ENCODE data around the gene PCDHGB3.
A peak's percentile ranks its signal among the peaks of the same experiment; 100 is the strongest.
"Not testable (repeated sequence)": the region's sequence is repeated elsewhere in the genome, so short reads cannot be mapped to it uniquely, and the experiment has no call there.

The PCDHGB3 gene

DNA sequence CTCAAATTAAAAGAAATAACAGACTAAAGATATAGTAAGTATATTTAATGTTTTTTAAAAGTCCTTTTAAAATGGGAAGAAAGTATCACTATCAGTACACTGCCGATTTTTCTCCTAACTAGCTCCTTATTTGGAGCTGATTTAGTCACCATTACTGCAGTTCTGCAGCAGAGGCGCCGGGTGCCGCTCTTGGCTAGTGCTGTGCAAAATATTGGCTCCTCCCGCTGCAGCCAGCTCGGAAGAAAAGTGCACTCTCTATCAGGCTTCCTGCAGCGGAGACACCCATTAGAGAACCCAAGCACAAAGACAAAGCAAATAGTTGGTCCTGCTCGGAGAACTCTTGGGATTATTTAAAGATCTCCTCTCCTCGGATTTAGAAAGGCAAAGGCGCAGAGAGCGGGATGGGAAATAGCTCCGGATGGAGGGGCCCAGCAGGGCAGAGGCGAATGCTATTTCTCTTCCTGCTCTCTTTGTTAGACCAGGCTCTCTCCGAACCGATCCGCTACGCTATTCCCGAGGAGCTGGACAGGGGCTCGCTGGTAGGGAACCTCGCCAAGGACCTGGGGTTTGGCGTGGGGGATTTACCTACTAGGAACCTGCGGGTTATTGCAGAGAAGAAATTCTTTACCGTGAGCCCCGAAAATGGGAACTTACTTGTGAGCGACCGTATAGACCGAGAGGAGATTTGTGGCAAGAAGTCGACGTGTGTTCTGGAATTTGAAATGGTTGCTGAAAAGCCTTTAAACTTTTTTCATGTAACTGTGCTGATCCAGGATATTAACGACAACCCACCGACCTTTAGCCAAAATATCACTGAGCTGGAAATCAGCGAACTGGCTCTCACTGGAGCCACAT is at the start of gene PCDHGB3:
Gene PCDHGB3 (plus strand): TSS at position 249 of the 855 bp plus-strand sequence. CDS start 153 bp downstream, at position 402.
- DNase-seq: no peak

DNA sequence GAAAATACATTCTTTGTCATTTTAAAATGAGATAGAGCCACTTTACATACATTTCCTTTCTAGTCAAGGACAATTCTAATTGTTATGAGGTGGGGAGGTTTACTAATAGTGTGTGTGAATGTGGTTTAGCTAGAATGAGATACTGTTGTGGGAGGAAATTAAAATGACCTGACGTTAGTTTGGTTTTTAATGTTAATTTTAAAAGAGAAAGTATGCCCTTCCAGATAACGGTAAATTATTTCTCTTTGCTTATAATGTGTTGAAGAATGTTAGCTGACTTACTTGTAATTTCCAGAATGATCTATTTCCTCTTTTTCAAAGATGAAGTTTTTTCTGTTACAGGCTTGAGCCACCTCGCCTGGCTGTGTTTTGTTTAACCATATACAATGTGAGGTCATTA is 47.8 kb upstream of the PCDHGB3 start:
- DNase-seq: no peak

DNA sequence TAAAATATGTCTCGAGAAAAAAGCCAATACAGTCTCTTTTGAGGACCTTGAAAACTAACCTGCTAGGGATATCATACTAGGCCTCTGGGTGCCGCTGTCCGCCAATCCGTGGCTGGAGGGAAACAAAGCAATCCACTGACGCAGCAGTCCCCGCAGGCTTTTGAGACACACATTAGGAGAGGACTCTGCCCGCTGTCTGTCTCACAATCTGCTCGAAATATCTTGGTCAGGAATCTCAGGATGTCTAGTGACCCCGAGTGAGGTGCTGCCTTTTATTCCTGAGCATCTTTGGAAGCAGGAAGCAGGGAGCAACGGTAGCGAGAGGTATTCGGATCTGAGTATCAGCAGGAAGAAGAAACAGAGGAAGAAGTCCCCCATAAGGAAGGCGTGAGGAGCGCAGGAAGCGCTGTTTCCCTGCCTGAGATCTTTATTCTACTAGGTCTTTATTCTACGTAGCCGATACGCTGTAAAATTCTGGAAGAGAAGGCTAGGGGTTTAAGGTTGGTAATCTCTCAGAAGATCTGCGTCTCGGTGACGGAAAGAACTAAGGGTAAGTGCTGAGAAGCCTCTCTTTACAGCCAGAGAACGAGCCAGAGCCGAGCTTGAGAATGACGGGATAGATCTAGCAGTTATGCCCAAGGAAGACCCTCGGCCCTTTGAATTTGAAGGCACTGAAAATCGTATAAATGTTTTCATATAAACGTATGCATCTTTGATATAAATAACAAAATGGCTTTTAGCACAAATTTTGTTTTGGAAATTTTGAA is 43.8 kb upstream of the PCDHGB3 start:
- peak; percentile 36 for DNase-seq

DNA sequence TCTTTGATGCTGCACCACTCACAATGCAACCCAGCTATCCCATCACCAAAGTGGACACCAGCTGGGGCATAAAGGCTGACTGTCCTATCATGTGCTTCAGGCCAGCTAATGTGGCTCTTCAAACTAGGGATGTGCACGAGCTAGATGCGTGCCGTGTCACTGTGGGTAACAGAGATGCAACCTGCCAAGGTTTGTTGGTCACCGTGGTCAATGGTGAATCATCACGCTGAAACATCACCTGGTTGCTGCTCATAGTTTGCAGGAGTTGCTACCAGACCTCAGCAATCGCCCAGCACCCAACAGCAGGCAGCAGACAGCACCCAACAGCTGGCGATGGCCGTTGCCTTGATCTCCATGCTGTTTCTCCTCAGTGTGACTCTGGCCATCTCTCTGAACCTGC is 41.8 kb upstream of the PCDHGB3 start:
- no peak for DNase-seq

DNA sequence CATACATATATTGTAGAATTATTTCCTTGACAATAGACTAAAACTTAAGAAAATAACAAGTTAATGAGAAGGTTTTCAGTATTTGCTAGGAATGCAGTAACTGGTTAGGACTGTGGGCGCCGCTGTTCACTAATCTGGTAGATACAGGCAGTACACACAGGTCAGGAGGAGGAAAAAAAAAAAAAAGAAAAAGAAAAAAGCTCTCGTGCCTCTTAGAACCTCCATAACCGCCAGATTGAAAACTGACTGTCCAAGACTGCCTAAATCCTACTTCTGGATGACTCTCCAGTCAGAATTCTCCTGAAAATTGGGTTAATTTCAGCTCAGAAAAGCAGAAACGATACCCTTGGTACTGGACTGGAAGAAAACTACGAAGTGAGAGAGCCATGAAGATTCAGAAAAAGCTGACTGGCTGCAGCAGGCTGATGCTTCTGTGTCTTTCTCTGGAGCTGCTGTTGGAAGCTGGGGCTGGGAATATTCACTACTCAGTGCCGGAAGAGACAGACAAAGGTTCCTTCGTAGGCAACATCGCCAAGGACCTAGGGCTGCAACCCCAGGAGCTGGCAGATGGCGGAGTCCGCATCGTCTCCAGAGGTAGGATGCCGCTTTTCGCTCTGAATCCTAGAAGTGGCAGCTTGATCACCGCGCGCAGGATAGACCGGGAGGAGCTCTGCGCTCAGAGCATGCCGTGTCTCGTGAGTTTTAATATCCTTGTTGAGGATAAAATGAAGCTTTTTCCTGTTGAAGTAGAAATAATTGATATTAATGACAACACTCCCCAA is 39.6 kb upstream of the PCDHGB3 start, which contains the start of gene PCDHGA1:
Gene PCDHGA1 (plus strand): TSS at position 216 of the 782 bp plus-strand sequence.
- no peak for DNase-seq

DNA sequence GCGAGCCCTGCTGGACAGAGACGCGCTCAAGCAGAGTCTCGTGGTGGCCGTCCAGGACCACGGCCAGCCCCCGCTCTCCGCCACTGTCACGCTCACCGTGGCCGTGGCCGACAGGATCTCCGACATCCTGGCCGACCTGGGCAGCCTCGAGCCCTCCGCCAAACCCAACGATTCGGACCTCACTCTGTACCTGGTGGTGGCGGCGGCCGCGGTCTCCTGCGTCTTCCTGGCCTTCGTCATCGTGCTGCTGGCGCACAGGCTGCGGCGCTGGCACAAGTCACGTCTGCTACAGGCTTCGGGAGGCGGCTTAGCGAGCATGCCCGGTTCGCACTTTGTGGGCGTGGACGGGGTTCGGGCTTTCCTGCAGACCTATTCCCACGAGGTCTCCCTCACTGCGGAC is 37.5 kb upstream of the PCDHGB3 start:
- DNase-seq: not testable (repeated sequence)

DNA sequence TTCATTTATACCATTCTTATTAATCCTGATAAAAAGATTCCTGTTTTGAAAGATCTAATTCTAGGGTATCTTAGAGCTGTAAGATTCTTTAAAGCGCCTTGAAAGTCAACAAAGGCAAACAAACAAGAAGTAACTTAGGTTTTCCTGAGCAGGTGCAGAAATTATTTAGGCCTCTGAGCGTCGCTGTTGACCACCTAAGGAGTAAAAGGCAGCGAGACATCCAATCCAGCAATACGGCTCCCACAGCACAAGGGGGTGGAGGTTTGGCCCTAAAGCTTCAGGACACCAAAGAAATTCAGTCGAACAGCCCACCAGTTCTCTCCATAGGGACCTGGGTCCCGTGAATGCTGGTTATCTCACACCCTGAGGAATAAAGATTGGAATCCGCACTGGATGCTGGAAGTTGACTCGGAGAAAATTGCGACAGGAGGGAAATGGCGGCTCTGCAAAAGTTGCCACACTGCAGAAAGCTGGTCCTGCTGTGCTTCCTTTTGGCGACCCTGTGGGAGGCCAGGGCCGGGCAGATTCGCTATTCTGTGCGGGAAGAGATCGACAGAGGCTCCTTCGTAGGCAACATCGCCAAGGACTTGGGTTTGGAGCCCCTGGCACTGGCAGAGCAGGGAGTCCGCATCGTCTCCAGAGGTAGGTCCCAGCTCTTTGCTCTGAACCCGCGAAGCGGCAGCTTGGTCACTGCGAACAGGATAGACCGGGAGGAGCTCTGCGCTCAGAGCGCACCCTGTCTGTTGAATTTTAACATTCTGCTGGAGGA is 31.3 kb upstream of the PCDHGB3 start, which contains the start of gene PCDHGA2:
Gene PCDHGA2 (plus strand): TSS at position 223 of the 769 bp plus-strand sequence.
- DNase-seq: no peak

DNA sequence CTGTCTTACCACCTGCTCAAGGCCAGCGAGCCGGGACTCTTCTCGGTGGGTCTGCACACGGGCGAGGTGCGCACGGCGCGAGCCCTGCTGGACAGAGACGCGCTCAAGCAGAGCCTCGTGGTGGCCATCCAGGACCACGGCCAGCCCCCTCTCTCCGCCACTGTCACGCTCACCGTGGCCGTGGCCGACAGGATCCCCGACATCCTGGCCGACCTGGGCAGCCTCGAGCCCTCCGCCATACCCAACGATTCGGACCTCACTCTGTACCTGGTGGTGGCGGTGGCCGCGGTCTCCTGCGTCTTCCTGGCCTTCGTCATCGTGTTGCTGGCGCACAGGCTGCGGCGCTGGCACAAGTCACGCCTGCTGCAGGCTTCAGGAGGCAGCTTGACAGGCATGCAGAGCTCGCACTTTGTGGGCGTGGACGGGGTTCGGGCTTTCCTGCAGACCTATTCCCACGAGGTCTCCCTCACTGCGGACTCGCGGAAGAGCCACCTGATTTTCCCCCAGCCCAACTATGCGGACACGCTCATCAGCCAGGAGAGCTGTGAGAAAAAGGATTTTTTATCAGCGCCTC is 29.2 kb upstream of the PCDHGB3 start:
- not testable (repeated sequence) for DNase-seq

DNA sequence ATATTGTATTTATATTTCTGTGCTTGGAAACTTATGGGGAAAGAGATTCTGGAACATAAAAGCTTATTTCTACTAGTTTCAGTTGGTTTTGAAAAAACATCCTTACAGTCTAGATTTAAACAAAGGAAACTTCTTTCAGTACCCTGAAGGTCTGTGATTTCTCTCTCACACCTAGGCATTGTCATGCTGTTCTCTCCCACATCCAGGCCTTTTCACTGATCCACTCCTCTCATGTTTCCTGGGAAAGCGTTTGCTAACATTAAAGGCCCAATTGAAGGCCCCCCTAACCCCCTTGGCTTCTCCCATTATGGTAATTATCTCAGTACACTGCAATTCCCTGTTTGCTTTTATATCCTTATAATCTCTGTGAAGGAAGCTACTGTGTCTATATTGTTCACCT is 27.3 kb upstream of the PCDHGB3 start:
- DNase-seq: no peak

DNA sequence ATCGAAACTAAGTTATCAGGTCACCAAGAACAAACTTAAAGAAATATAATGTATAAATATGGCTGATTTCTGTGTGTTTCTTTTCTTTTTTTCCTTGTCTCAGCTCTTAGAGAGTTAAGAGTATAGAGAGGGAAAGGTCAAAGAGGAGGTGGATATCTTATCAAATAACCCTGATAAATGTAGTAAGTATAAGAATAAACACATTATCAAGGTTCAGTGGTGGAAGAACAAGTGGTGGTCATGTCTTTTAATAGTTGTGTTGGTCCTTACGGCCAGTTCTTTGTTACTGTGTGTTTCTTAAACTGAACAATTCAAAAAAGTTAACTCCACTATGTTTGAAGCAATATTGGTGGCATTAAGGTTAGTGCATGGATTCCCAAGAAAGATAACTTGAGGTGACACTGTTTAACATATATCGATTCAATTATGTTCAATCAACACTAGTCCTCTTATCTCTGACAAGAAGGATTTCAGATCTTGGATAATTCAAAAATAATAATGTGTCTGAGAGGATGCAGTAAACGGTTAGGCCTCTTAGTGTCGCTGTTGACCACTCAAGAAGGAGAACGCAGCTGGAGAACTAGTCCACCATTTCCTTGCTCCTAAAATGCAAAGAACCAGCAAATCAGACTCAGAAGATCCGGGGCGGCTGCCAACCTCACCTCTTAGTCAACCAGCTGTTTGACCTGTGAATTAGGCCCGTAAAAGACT is 26.6 kb upstream of the PCDHGB3 start, which contains the start of gene PCDHGA3:
Gene PCDHGA3 (plus strand): TSS at position 588 of the 711 bp plus-strand sequence. CDS start 205 bp downstream, outside the sequence.
- DNase-seq: no peak

DNA sequence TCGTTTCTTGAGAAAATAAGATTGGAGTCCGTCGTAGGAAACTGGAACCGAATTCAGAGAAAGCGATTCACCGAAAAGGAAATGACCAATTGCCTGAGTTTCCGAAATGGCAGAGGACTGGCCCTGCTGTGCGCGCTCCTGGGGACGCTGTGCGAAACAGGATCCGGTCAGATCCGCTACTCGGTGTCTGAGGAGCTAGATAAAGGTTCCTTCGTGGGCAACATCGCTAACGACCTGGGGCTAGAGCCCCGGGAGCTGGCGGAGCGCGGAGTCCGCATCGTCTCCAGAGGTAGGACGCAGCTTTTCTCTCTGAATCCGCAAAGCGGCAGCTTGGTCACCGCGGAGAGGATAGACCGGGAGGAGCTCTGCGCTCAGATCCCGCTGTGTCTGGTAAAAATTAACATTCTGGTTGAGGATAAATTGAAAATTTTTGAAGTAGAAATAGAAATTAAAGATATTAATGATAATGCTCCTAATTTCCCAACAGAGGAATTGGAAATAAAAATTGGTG is 26.0 kb upstream of the PCDHGB3 start:
- DNase-seq: no peak

DNA sequence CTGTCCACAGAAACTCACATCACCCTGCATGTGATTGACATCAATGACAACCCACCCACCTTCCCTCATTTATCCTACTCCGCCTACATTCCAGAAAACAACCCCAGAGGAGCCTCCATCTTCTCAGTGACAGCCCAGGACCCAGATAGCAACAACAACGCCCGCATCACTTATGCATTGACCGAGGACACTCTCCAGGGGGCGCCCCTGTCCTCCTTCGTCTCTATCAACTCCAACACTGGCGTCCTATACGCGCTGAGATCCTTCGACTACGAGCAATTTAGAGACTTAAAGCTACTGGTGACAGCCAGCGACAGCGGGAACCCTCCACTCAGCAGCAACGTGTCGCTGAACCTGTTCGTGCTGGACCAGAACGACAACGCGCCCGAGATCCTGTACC is 24.7 kb upstream of the PCDHGB3 start:
- DNase-seq: no peak

DNA sequence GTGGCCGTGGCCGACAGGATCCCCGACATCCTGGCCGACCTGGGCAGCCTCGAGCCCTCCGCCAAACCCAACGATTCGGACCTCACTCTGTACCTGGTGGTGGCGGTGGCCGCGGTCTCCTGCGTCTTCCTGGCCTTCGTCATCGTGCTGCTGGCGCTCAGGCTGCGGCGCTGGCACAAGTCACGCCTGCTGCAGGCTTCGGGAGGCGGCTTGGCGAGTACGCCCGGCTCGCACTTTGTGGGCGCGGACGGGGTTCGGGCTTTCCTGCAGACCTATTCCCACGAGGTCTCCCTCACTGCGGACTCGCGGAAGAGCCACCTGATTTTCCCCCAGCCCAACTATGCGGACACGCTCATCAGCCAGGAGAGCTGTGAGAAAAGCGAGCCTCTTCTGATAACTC is 24.0 kb upstream of the PCDHGB3 start:
- DNase-seq: not testable (repeated sequence)

DNA sequence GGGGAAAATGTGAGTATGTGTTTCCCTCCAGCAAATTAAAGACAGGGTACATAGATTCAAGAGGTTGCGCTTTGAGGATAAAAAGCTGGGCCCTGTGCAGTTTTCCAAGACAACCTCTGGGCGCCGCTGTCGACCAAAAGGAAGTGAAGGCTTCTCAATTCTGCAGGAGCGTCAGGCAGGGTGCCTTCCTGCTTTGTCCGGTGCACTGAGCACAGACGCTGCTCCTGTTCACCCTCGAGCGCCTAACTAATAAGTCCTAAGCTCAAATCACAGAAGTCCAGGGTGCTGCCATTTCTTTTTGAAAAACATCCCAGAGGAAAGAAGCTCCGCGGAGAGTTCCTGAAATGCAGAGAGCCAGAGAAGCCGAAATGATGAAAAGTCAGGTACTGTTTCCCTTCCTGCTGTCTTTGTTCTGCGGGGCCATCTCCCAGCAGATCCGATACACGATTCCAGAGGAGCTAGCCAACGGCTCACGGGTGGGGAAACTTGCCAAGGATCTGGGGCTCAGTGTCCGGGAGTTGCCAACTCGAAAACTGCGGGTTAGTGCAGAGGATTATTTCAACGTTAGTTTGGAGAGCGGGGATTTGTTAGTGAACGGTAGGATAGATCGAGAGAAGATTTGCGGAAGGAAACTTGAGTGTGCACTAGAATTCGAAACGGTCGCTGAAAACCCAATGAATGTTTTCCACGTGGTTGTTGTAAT is 20.0 kb upstream of the PCDHGB3 start, which contains the start of gene PCDHGB1:
Gene PCDHGB1 (plus strand): TSS at position 183 of the 703 bp plus-strand sequence. CDS start 162 bp downstream, at position 345.
- DNase-seq: no peak

DNA sequence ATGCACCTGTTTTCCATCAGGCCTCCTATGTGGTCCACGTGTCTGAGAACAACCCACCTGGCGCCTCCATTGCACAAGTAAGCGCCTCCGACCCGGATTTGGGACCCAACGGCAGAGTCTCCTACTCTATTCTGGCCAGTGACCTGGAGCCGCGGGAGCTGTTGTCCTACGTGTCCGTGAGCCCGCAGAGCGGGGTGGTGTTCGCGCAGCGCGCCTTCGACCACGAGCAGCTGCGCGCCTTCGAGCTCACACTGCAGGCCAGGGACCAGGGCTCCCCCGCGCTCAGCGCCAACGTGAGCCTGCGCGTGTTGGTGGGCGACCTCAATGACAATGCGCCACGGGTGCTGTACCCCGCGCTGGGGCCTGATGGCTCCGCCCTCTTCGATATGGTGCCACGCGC is 18.5 kb upstream of the PCDHGB3 start:
- no peak for DNase-seq

DNA sequence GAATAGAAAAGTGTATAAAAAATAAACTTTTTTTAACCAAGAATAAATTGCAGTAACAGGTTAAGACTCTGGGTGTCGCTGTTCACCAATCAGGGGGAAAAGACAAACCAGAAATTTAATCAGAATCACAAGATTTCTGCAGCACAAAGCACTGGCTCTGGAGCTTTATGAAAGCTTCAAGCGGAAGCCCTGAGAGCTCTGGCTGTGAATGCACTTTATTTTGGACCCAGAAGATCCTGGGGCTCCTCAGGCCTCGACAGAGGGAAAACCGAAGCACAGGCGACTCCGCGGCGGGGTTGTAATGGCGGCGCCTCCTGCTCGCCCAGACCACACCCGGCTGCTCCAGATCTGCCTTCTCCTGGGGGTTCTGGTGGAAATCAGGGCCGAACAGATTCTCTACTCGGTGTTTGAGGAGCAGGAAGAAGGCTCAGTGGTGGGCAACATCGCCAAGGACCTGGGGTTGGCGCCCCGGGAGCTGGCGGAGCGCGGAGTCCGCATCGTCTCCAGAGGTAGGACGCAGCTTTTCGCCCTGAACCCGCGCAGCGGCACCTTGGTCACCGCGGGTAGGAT is 15.1 kb upstream of the PCDHGB3 start, which contains the start of gene PCDHGA4:
Gene PCDHGA4 (plus strand): TSS at position 122 of the 570 bp plus-strand sequence. CDS start 87 bp downstream, at position 209.
- DNase-seq: no peak

DNA sequence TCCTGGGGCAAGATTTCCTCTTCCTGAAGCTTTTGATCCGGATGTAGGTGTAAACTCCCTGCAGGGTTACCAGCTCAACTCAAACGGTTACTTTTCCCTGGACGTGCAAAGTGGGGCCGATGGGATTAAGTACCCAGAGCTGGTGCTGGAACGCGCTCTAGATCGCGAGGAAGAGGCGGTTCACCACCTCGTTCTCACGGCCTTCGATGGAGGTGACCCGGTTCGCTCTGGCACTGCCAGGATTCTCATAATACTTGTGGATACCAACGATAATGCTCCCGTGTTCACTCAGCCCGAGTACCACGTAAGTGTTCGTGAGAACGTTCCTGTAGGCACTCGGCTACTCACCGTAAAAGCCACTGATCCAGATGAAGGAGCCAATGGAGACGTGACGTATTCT is 14.4 kb upstream of the PCDHGB3 start:
- no peak for DNase-seq

DNA sequence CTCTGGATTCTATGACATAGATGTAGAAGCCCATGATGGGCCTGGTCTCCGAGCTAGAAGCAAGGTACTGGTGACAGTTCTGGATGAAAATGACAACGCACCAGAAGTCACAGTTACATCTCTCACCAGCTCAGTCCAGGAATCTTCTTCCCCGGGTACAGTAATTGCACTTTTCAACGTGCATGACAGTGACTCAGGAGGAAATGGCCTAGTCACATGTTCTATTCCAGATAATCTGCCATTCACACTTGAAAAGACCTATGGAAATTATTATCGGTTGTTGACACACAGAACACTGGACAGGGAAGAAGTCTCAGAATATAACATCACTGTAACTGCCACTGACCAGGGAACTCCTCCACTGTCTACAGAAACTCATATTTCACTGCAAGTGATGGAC is 13.9 kb upstream of the PCDHGB3 start:
- DNase-seq: no peak

DNA sequence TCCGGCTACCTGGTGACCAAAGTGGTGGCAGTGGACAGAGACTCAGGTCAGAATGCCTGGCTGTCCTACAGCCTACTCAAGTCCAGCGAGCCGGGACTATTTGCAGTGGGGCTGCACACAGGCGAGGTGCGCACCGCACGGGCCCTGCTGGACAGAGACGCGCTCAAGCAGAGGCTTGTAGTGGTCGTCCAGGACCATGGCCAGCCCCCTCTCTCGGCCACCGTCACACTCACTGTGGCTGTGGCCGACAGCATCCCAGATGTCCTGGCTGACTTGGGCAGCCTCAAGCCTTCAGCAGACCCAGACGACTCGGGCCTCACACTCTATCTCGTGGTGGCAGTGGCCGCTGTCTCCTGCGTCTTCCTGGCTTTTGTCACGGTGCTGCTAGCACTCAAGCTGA is 13.1 kb upstream of the PCDHGB3 start:
- no peak for DNase-seq

All from NCI-H187 treated with DMSO at 0.1 percent for 48 hours (cell line).